Activated naive CD8-positive, alpha-beta T cell treated with anti-CD3 and anti-CD28 coated beads, Interleukin-2, amount 50 U/mL, for 16 hours (primary cell): Measurements from ENCODE around the gene VSTM4.

Experiments
- DNase-seq: peaks from one replicate; pipeline ENCODE4 v3.0.0-alpha.2; 2020; ENCODE audit warnings: low read depth, low spot score

VSTM4 gene

GRCh38 chr10:49141541-49142332 lies 26.4 kb upstream of the VSTM4 start:
- no peak for DNase-seq

- no peak for DNase-seq
Measured at GRCh38 chr10:49140304-49141177, 25.2 kb upstream of the VSTM4 start.

- no peak for DNase-seq
Measured at GRCh38 chr10:49139846-49140195, 24.5 kb upstream of the VSTM4 start.

GRCh38 chr10:49139028-49139845 lies 23.9 kb upstream of the VSTM4 start:
- no peak for DNase-seq

- DNase-seq: no peak
Measured at GRCh38 chr10:49138361-49138891, 23.1 kb upstream of the VSTM4 start.

GRCh38 chr10:49136525-49136924 lies 21.2 kb upstream of the VSTM4 start:
- no peak for DNase-seq

- no peak for DNase-seq
Measured at GRCh38 chr10:49135575-49136313, 20.4 kb upstream of the VSTM4 start.

GRCh38 chr10:49134327-49134726 lies 19.0 kb upstream of the VSTM4 start:
- DNase-seq: no peak

GRCh38 chr10:49133706-49134248 lies 18.5 kb upstream of the VSTM4 start, which contains the start of gene FAM170B:
TSS of gene FAM170B (minus strand) at chr10:49134021. CDS start at chr10:49133918, 103 bp downstream.
- DNase-seq: no peak

GRCh38 chr10:49132362-49132737 lies 17.0 kb upstream of the VSTM4 start:
- no peak for DNase-seq

- no peak for DNase-seq
Measured at GRCh38 chr10:49131507-49132361, 16.4 kb upstream of the VSTM4 start.

- no peak for DNase-seq
Measured at GRCh38 chr10:49129376-49129775, 14.1 kb upstream of the VSTM4 start.

- no peak for DNase-seq
Measured at GRCh38 chr10:49128854-49129253, 13.5 kb upstream of the VSTM4 start.

- no peak for DNase-seq
Measured at GRCh38 chr10:49123981-49124950, 8.9 kb upstream of the VSTM4 start.

GRCh38 chr10:49120911-49121310 lies 5.6 kb upstream of the VSTM4 start:
- no peak for DNase-seq

- DNase-seq: no peak
Measured at GRCh38 chr10:49119746-49120145, 4.4 kb upstream of the VSTM4 start.

- DNase-seq: no peak
Measured at GRCh38 chr10:49118430-49119074, 3.2 kb upstream of the VSTM4 start.
